Epidermal melanocyte (primary cell): ENCODE measurements around the gene BCAP31.
A peak's percentile ranks its signal among the peaks of the same experiment; 100 is the strongest.
"Not testable (repeated sequence)": the region's sequence is repeated elsewhere in the genome, so short reads cannot be mapped to it uniquely, and the experiment has no call there.

Experiments used
- DNase-seq: peaks from one replicate; pipeline ENCODE4 v3.0.0; 2011; ENCODE audit warnings: low spot score; ENCODE audit not compliant: insufficient read length

The BCAP31 gene

DNA sequence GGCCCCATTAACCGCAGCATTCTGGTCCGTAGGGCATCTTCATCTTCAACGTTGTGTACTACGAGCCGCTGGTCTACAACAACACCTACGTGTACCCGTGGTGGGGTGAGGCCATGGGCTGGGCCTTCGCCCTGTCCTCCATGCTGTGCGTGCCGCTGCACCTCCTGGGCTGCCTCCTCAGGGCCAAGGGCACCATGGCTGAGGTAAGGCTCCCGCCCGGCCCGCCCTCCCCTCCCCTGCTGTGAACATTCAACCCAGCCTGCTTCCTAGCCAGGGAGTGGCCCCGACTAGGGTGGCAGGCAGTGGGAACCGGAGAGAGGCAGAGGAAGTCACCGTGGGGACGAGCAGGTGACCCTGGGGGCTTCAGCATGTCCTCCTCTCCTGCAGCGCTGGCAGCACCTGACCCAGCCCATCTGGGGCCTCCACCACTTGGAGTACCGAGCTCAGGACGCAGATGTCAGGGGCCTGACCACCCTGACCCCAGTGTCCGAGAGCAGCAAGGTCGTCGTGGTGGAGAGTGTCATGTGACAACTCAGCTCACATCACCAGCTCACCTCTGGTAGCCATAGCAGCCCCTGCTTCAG is 29.4 kb downstream of the BCAP31 start:
- no peak for DNase-seq

DNA sequence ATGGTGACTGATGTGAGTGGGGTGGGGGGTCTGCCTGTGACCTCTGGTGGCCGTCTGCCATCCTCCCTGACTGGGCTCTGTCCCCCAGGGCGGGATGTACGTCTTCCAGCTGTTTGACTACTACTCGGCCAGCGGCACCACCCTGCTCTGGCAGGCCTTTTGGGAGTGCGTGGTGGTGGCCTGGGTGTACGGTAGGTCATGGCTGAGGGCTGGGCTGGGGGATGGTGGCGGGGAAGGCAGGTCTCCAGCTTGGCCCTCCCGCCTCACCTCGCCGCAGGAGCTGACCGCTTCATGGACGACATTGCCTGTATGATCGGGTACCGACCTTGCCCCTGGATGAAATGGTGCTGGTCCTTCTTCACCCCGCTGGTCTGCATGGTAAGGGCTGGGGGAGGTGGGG is 29.9 kb downstream of the BCAP31 start:
- DNase-seq: not testable (repeated sequence)

DNA sequence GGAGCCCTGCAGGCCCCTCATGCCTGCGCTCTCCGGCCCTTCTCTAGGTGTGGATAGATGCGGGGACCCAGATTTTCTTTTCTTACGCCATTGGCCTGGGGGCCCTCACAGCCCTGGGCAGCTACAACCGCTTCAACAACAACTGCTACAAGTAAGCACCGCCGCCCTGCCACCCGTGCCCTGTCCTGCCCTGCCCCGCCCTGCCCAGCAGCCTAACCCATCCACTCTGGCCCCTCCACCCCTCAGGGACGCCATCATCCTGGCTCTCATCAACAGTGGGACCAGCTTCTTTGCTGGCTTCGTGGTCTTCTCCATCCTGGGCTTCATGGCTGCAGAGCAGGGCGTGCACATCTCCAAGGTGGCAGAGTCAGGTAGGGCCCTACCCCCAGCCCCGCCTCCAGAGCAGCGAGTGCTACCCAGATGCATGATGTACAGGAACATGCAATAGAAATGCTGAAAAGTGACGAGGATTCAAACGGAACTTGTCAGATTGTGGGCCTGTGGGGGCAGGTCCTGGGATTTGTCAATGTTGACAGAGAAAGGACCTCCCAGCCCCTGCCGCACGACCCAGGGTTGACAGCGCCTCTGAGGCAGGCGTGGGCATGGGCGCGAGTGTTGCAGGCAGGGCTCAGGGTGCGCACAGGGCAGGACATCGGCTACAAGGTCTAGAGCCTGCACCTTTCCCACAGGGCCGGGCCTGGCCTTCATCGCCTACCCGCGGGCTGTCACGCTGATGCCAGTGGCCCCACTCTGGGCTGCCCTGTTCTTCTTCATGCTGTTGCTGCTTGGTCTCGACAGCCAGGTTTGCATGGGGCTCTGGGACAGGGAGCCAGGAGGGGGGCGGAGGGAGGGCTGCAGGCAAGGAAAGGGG is 30.7 kb downstream of the BCAP31 start:
- no peak for DNase-seq

DNA sequence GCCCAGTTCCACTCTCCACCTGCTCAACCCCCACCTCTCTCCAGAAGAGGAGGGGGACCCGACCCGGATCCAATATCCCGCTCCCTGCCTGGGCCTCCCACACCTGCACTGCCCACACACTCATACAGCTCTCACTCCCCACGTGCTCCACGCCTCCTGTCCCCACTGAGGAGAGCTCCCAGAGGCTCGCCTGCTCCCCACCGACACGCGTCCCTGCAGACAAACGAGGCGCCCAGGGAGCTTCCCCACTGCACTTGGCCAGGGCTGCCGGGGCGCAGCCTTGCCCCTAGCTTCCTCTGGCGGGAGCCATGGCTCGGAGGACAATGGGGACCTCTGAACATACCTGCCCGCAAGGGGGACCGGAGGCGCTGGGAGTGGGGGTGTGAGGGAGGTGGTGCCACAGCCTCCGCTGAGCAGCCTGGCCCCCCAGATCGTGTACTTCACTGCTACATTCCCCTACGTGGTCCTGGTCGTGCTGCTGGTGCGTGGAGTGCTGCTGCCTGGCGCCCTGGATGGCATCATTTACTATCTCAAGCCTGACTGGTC is 31.5 kb downstream of the BCAP31 start:
- no peak for DNase-seq

DNA sequence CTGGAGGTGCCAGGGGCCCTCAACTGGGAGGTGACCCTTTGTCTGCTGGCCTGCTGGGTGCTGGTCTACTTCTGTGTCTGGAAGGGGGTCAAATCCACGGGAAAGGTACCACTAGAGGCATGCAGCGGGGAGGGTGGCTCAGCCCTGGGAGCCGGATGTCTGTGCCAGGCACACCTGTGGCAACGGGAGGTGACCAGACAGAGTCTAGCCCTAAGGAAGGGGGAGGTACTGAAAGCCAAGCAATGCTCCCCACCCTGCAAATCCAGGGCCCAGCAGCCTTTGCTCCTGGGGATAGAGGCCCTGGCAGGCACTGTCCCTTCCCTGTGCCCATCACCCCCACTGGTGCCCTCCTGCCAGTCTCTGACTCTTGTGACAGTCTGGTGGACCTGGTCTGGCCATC is 32.2 kb downstream of the BCAP31 start:
- no peak for DNase-seq

DNA sequence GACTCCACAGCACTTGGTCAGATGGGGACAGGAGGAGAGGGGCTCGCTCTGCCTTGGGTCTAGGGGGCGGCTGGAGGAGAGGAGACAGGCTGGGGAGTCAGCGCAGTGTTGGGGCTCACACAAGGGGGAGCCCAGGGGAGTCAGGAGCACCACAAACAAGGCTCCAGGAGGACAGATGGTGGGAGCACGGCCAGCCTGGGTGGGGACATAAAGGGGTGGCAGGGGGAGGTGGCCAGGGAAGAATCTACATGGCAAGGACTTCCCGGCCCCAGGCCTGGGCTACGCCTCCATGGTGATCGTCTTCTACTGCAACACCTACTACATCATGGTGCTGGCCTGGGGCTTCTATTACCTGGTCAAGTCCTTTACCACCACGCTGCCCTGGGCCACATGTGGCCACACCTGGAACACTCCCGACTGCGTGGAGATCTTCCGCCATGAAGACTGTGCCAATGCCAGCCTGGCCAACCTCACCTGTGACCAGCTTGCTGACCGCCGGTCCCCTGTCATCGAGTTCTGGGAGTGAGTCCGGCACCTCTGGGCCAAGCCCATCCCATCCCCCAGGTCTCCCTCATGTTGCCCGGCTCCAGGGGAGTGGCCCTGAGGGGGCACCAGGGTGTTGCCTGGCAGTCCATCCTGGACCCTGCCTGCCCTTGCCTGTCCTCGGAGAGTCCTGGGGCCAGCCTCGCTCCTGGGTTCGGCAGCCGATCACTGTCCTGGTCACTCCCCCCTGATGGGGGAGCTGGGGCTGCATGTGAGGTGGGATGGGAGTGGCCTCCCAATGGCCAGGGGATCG is 33.0 kb downstream of the BCAP31 start:
- DNase-seq: not testable (repeated sequence)

DNA sequence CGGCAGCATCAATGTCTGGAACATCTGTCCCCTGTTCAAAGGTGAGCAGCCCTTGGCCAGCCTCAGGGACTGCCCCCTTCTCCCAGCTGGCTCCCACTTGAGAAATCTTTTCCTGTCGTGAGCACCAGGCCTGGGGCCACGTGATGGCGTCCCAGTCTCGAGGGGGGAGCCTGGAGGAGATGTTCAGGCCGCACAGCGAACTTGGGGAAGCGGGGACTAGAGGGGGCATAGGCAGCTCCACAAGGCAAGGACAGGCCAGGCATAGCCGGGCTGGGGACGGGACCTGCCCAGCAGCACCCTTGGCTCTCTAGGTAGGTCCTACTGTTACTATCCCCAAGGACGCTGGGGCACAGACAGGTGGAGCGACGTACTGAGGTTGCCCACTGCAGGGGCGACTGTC is 33.7 kb downstream of the BCAP31 start:
- DNase-seq: no peak

DNA sequence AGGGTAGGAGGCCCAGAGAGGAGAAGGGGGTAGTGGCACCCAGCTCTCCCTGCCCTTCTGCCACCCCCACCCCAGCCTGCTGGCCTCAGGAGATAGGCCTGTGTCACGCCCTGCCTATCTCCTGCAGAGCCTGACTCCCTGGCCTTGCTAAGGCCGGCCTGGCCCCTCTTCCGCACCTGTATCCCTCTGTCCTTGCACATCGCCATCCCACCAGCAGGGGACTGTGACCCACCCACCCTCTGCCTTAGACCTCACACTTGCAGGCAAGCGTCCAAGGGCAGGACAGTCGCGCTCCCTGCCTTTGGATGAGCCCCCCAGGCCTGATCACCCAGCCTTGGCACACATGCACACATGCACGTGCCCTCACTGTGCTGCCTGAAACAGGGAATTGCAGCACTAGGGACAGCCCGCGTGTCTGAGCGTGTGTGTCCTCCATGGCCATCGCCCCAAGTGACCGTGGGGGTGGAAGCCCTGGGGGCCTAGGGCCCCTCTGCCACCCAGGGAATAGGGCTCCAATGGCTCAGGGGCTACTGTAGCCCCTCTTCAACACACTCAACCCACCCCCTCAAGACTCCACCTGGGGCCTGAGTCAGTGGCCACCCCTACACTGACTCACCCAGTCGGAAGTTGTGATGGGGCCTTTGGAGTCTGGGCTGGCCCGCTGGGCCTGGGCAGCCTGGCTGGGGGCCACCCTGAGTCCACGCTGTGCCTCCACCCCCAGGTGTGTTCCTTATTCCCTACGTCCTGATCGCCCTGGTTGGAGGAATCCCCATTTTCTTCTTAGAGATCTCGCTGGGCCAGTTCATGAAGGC is 34.3 kb downstream of the BCAP31 start:
- DNase-seq: no peak

DNA sequence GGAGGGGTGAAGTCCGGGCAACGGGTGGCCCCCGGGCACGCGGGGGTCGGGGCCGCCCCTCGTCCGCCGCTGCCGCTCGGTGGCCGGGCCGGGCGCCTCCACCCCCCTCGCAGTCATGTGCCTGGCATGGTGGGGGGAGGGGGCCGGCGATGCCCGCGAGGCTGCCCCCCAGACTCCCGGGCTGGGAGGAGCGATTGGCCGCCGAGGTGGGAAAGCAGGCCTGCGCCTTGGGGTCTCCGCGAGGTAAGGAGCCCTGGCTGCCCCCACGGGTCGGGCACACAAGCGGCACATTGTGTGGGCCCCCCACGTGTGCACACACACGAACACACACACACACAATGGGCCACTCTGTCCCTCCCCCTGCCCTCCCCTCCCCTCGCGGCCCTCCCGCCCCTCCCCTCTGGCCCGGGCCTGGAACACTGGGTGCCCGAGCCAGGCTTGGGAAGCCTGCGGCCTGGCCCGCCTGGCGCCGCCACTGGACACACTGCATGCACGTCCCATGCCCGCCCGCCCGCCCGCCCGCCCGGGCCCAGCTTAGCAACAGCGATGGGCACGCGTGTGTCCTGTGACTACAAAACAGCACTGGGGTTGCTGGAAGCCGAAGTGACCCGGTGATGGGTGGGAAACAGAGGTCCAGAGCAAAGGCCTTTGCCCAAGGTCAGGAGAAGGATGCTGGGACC is 35.1 kb downstream of the BCAP31 start:
- peak; percentile 46 for DNase-seq

DNA sequence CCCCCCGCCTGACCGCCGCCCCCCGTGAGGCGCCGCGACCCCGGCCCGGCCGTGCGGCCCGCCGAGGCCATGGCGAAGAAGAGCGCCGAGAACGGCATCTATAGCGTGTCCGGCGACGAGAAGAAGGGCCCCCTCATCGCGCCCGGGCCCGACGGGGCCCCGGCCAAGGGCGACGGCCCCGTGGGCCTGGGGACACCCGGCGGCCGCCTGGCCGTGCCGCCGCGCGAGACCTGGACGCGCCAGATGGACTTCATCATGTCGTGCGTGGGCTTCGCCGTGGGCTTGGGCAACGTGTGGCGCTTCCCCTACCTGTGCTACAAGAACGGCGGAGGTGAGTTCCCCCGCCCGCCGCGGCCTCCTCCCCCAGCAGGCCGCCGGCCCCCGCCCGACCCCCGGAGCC is 35.7 kb downstream of the BCAP31 start:
- DNase-seq: no peak

DNA sequence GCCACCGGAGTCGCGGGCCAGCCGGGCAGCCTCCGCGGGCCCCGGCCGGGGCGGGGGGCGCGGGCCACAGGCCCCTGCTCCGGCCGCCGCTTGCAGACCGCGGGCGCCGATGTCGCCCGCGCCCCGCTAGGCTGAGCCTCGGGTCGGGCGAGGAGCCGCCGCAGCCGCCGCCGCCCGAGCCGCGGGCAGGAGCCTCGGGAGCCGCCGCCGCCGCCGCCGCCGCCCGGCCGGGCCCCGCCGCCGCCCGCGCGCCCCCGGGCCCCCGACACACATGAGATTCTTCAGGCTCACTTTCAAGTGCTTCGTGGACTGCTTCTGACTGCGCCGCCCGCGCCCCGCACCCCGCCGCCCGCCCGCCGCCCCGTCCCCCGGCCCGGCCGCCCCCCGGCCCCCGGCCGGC is 36.1 kb downstream of the BCAP31 start:
- no peak for DNase-seq

DNA sequence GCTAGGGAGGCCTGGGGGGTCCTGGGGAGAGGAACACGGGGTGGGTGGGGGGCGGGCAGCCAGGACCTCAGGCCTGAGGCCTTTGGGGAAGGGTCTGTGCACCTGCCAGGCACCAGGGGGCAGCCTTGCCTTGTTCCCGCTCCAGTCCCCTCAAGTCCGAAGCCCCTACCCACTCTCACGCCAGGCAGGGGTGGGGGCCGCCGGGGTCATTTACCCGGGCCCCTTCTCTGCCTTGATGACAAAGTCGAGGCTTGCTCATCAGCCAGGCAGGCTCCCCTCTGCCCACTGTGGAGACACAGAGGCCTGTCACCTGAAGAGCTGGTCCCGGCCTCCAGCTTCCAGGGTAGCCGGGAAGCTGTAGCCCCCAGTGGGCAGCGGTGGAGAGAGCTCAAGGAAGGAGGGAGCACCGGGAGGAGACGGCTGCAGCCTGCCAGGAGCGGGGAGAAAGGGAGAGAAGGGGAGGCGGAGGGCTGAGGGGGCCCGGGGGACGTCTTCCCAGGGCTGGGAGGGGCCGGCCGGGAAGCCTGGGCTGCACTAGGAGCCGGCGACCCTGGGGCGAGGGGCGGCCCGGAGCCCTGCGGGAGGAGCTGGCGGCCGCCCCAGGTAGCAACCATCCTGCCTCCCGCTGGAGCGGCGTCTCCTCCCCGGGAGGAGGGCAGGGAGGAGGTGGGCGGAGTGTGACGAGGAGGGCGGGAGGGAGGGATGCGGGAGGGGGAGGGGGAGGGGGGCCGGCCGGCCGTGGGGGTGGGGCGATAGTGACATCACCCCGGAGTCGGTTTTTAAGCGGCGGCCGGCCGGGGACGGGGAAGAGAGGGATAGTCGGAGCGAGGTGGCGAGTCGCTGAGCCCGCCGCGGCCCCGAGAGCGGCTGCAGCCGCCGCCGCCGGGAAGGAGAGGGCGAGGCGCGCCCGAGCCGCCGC is 36.8 kb downstream of the BCAP31 start, which contains the start of gene SLC6A8:
SLC6A8 (plus strand) TSS at position 806 of the 919 bp plus-strand sequence. CDS start 649 bp downstream, outside the sequence.
- no peak for DNase-seq

DNA sequence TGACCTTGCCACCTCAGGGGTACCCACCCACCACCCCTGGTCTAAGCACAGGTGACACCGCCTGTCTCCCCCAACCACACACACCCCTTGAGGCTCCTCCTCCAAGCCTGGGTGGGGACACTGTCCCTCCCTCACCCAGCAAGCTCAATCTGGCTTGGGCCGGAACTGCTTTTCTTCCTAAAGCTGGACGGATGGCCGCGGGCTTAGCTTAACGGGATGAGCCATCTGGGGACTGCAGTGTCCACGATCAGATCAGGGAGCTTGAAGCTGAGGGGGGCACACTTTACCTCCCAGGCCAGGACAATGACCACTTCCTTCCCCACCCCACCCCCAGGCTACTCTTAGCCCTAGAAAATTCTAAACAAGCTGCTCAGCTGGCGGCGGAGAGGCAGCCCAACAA is 37.5 kb downstream of the BCAP31 start:
- DNase-seq: no peak

DNA sequence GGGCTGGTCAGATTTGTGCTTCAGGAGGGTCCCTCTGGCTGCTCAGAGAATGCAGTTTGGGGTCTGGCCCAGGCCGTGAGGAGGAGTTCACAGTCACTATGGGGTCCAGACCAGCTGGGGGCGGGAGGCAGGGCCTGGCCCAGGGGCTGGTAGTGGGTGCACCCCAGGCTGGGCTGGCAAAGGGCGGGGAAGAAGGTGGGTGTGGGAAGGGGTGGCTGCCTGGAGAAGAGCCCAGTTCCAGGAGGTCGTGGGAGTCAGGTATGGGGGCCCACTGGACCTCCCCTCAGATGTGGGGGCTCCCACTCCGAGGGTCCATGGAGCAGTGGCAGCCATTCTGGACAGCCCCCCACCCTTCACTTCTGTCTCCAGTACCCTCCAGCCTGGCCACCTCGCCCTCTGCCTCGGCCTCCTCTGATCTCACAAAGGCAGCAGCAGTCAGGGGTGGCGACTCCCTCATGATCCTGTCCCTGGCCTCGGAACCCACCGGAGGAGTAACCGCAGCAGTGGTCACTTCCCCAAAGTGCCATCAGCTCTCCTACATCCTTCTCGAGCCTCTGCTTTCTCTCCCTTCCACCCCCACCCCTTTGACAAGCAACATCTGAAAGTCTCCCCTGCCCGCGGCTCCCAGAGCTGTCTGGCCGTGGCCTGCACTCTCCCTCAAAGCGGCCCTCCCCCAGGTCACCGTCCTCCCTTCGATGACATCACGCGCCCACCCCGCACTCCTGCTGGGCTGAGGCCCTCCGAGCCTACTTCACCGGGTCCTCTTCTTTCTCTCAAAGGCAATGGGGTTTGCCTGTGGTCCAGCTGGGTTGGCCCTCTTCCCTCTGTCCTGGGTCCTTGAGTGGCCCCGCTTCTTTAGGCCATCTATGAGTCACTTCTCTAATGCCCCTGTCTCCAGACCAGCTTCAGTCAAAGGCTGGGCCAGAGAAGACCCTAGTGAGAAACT is 38.2 kb downstream of the BCAP31 start:
- DNase-seq: no peak

DNA sequence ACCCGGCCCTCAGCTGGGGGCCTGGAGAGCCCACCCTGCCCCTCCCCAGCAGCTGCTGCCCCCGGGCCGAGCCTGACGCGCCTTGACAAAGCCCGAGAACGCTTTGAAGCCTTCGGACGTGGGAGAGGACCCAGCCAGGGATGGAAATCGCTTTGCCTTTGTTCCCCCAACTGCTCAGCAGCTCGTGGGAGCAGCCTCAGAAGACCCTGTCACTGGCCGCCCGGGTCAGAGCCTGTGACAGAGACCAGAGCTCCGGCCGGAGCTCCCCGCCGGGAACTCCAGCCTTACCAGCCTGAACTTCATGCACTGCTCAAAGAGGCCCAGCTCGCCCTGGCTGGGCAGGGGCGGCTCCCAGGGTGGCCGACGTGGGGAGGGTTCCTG is 39.0 kb downstream of the BCAP31 start:
- no peak for DNase-seq

DNA sequence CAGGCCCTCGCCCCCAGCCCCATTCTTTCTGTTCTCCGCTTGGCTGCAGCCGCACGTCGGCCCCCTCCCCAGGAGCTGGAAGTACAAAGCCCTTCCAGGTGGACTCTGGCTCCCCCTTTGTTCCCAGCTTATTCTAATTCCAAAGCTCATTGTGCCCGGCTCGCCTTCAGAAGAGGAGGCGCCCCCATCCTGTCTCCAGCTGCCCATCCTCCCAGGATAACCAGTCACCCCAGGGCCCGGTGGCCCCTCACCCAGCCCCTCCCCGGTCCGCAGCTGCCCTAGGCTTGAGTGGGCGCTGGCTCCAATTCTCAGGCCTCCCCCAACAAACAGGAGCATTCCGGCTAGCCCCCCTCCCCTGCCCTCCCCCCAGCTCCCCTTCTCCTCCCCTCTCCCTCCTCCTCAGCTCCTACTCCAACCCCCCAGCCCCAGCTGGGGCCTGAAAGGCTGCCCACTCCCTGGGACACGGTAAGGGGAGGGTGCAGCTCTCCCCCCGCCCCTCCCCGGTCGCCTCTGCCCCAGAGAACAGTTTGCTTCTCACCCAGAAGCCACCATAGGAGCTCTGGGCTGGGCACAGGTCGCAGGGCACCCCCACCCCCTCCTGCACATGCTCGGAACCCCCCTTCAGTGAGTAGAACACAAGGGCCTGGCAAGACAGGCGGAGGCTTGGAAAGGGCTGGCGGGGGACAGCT is 39.6 kb downstream of the BCAP31 start:
- DNase-seq: no peak

DNA sequence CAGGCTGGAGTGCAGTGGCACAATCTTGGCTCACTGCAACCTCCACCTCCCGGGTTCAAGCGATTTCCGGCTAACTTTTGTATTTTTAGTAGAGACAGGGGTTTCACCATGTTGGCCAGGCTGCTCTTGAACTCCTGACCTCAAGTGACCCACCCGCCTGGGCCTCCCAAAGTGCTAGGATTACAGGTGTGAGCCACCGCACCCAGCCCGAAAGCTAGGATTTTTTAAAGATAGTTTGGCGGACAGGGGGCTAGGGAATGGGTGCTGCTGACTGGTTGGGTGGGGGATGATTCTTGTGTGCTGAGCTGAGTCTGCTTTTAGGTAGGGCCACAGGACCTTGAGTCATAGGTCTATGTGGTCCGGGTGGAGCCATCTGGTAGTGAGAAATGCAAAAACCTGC is 40.7 kb downstream of the BCAP31 start:
- not testable (repeated sequence) for DNase-seq

DNA sequence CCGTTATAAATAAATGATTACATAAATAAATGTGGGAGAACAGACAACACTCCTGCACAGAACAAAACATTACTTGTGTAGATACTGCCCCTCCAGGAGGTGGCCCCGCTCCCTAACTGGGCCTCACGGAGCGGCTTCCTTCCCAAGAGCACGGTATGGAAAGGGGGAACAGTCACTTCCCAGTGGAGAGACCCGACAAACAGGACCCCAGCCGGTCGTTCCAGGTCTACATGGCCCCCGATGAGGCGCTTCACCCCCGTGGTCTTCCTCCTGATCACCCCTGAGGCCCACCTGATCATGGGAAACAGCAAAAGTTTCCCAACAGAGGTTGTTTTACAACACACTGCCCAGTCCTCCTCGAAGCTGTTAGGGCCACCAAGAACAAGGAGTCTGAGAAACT is 43.0 kb downstream of the BCAP31 start:
- DNase-seq: no peak
